HCT116 (cell line): ENCODE data around the gene PRDM11. TPM values are rescaled to one million over a fixed set of nuclear protein-coding genes. Genes with fewer than 3 reads are reported as not detected.

ENCODE experiments used
- ATAC-seq: fragments of 200-7000 bp; cut with Tn5 transposase; 2 replicates; pipeline ENCODE4 v1.9.1; 2020; ENCODE audit warnings: mild to moderate bottlenecking, moderate library complexity
- BruUV-seq: library from RNA; stranded (reverse); fragments of 400-500 nt; replicated peaks from 2 replicates; lab custom pipeline; 2021; lab: Mats Ljungman, UMichigan
- CTCF ChIA-PET: fragments of 300-600 bp; sonication (Branson Sonifier 250); formaldehyde crosslinking; loops from one replicate; lab custom pipeline; 2021; ENCODE audit warnings: antibody characterized with exemption; lab: Charles Lee
- POLR2A ChIA-PET: fragments of 300-600, 350-600 bp; sonication (Branson Sonifier 250); formaldehyde crosslinking; loops from one replicate; lab custom pipeline; 2021; ENCODE audit warnings: antibody characterized with exemption; lab: Charles Lee
- RAD21 ChIA-PET, 2 experiments: fragments of 300-600 bp; sonication (Branson Sonifier 250); formaldehyde crosslinking; loops; one replicate each; lab custom pipeline; 2023; ENCODE audit warnings: low total read pairs in 2 of 2; ENCODE audit not compliant: uncharacterized antibody in 2 of 2, unreplicated experiment in 2 of 2, low non-redundant PET in 1 of 2; lab: Charles Lee
- DNase-seq: peaks from one replicate; pipeline ENCODE4 v3.0.0-alpha.2; 2010; ENCODE audit warnings: low read depth, low spot score
- H2AFZ ChIP-seq: fragments of 200-600 bp; shearing (Covaris generic), sonication (generic); 2 replicates; pipeline ENCODE4 v1.6.1; 2017; ENCODE audit warnings: low read depth, mixed run types, mixed read lengths, antibody characterized with exemption, low read length; ENCODE audit not compliant: poor library complexity, severe bottlenecking
- H3K27ac ChIP-seq: 2 replicates; pipeline ENCODE4 v1.5.1; 2012; ENCODE audit warnings: low read depth, low read length
- H3K27me3 ChIP-seq: fragments of 200-600 bp; sonication (generic); 2 replicates; pipeline ENCODE4 v1.6.1; 2016; ENCODE audit warnings: mixed run types, low read length, mixed read lengths; ENCODE audit not compliant: insufficient read depth
- H3K36me3 ChIP-seq, 2 experiments: fragments of 200-500 bp in 1 of 2; fragments of 200-600 bp in 1 of 2; sonication (Bioruptor generic) in 1 of 2; sonication (generic) in 1 of 2; 2 replicates each; pipeline versions ENCODE4 v1.5.1 to v1.6.1; 2014 to 2016; ENCODE audit warnings: low read length in 2 of 2, inconsistent platforms in 1 of 2, mixed read lengths in 1 of 2, mixed run types in 1 of 2; ENCODE audit not compliant: insufficient read depth in 2 of 2, control insufficient read depth in 1 of 2
- H3K4me1 ChIP-seq, 2 experiments: fragments of 200-600 bp in 1 of 2; sonication (generic) in 1 of 2; 2 replicates each; pipeline versions ENCODE4 v1.5.1 to v1.6.1; 2012 to 2017; ENCODE audit warnings: low read length in 2 of 2, inconsistent platforms in 1 of 2, mild to moderate bottlenecking in 1 of 2, mixed read lengths in 1 of 2, mixed run types in 1 of 2, moderate library complexity in 1 of 2; ENCODE audit not compliant: insufficient read depth in 2 of 2, control insufficient read depth in 1 of 2
- H3K4me2 ChIP-seq: fragments of 200-600 bp; sonication (generic); 2 replicates; pipeline ENCODE4 v1.6.1; 2017; ENCODE audit warnings: mixed run types, low read length, mixed read lengths
- H3K4me3 ChIP-seq, 2 experiments: fragments of 200-600 bp in 1 of 2; sonication (generic) in 1 of 2; replicated peaks in 1 of 2; 2 replicates each; pipeline ENCODE4 v1.5.1; 2011 to 2016; ENCODE audit warnings: low read length in 2 of 2, control low read depth in 1 of 2, low read depth in 1 of 2, mild to moderate bottlenecking in 1 of 2, mixed read lengths in 1 of 2, mixed run types in 1 of 2
- H3K79me2 ChIP-seq: fragments of 200-600 bp; sonication (generic); 2 replicates; pipeline ENCODE4 v1.6.1; 2017; ENCODE audit warnings: mild to moderate bottlenecking, mixed run types, low read length, moderate library complexity, mixed read lengths; ENCODE audit not compliant: insufficient read depth
- H3K9ac ChIP-seq: fragments of 200-600 bp; sonication (generic); 2 replicates; pipeline ENCODE4 v1.6.1; 2016; ENCODE audit warnings: low read length, mixed read lengths
- H3K9me2 ChIP-seq: fragments of 200-600 bp; sonication (generic), shearing (Covaris generic); 2 replicates; pipeline ENCODE4 v1.6.1; 2017; ENCODE audit warnings: mixed run types, mild to moderate bottlenecking, moderate library complexity; ENCODE audit not compliant: insufficient read depth
- H3K9me3 ChIP-seq, 2 experiments: fragments of 200-500 bp in 1 of 2; fragments of 200-600 bp in 1 of 2; sonication (Bioruptor generic) in 1 of 2; sonication (generic) in 1 of 2; 2 replicates each; pipeline ENCODE4 v1.6.1; 2014 to 2017; ENCODE audit warnings: low read length in 2 of 2, mixed read lengths in 2 of 2, inconsistent platforms in 1 of 2, low read depth in 1 of 2, mild to moderate bottlenecking in 1 of 2, mixed run types in 1 of 2, moderate library complexity in 1 of 2; ENCODE audit not compliant: control insufficient read depth in 1 of 2, insufficient read depth in 1 of 2
- H4K20me1 ChIP-seq: fragments of 200-600 bp; sonication (generic), shearing (Covaris generic); 2 replicates; pipeline ENCODE4 v1.6.1; 2017; ENCODE audit warnings: mixed run types, mild to moderate bottlenecking, moderate library complexity; ENCODE audit not compliant: insufficient read depth
- CBX3 ChIP-seq: IDR thresholded peaks from 2 replicates; pipeline ENCODE4 v1.6.1; 2012; ENCODE audit warnings: low read depth
- ELF1 ChIP-seq: IDR thresholded peaks from 2 replicates; pipeline ENCODE4 v1.6.1; 2012; ENCODE audit warnings: low read depth, borderline replicate concordance
- FOSL1 ChIP-seq: IDR thresholded peaks from 2 replicates; pipeline ENCODE4 v1.6.1; 2012; ENCODE audit warnings: low read depth
- JUND ChIP-seq: IDR thresholded peaks from 2 replicates; pipeline ENCODE4 v1.6.1; 2012
- MAX ChIP-seq: IDR thresholded peaks from 2 replicates; pipeline ENCODE4 v1.6.1; 2012
- POLR2AphosphoS5 ChIP-seq: IDR thresholded peaks from 2 replicates; pipeline ENCODE4 v1.6.1; 2011; ENCODE audit warnings: mild to moderate bottlenecking, low read depth, low read length, moderate library complexity
- RAD21 ChIP-seq: IDR thresholded peaks from 2 replicates; pipeline ENCODE4 v1.6.1; 2012; ENCODE audit warnings: low read depth, mild to moderate bottlenecking
- REST ChIP-seq: IDR thresholded peaks from 2 replicates; pipeline ENCODE4 v1.6.1; 2012; ENCODE audit warnings: low read depth
- SP1 ChIP-seq: IDR thresholded peaks from 2 replicates; pipeline ENCODE4 v1.6.1; 2012; ENCODE audit warnings: low read depth
- SRF ChIP-seq: IDR thresholded peaks from 2 replicates; pipeline ENCODE4 v1.6.1; 2012; ENCODE audit warnings: low read depth
- YY1 ChIP-seq: IDR thresholded peaks from 2 replicates; pipeline ENCODE4 v1.6.1; 2011; ENCODE audit warnings: low read length, low read depth, moderate library complexity, mild to moderate bottlenecking; ENCODE audit not compliant: insufficient replicate concordance; ENCODE audit errors: extremely low read depth
- ZBTB33 ChIP-seq: IDR thresholded peaks from 2 replicates; pipeline ENCODE4 v1.6.1; 2011; ENCODE audit warnings: mild to moderate bottlenecking, low read length, moderate library complexity; ENCODE audit not compliant: insufficient replicate concordance; ENCODE audit errors: extremely low read depth
- ZFX ChIP-seq: fragments of 450-650 bp; IDR thresholded peaks from 2 replicates; pipeline ENCODE4 v1.6.1; 2017
- ZNF274 ChIP-seq: fragments of 200-500 bp; sonication (Bioruptor generic); IDR thresholded peaks from 2 replicates; pipeline ENCODE4 v1.6.1; 2014; ENCODE audit warnings: mild to moderate bottlenecking, low read depth, low read length, inconsistent platforms
- intact Hi-C: fragments of 100-400 bp; cut with micrococcal nuclease; formaldehyde crosslinking; loops from 2 replicates; pipeline ENCODE4 v1.10.0; 2022
- total RNA-seq: library from RNA; stranded (reverse); gene quantifications from one replicate; pipeline ENCODE4 v1.2.1, GENCODE V29; 2021; ENCODE audit not compliant: unreplicated experiment
- TF ChIP-seq, protein P1 (sequence below): IDR thresholded peaks from 2 replicates; pipeline ENCODE4 v1.6.1; 2012

The PRDM11 gene
- total RNA-seq, 1 experiment from 2014 or later: 9.3 TPM

DNA sequence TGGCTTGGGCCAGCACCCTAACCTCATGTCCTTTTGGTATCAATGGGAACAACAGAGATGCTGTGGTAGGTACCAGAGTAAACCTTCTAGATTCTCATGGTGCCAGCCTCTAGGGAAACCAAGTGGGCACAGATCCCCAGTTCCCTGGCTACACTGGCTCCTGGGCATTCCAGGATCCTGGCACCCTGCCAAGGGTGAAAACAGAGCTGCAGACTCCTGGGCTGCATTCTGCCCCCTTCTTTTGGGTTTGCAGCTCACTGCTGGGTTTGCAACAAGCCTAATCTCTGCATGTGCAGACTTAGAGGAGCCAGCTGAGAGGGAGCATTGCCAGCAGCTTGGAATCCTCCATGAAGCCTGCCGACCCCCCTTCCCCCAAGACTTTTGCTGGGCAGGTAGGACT is 30.6 kb downstream of the PRDM11 start:
- no TSS peak for BruUV-seq
- no peaks in the 10 kb centered on the region for H3K9me2 ChIP-seq
- intact Hi-C loops: no loop called here
- no peak for TF ChIP-seq FOSL1
- no peak for TF ChIP-seq POLR2AphosphoS5
- TF ChIP-seq RAD21: no peak
- TF ChIP-seq ZNF274: no peak
- TF ChIP-seq ZFX: no peak
- TF ChIP-seq, protein P1, sequence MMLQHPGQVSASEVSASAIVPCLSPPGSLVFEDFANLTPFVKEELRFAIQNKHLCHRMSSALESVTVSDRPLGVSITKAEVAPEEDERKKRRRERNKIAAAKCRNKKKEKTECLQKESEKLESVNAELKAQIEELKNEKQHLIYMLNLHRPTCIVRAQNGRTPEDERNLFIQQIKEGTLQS: no peak
- TF ChIP-seq SRF: no peak
- no peak for TF ChIP-seq YY1
- no peak for TF ChIP-seq ELF1
- no peak for TF ChIP-seq JUND
- no peak for TF ChIP-seq MAX
- TF ChIP-seq SP1: no peak
- no peak for TF ChIP-seq ZBTB33
- no peak for TF ChIP-seq CBX3
- no peak for TF ChIP-seq REST
- TF ChIP-seq, all 23 proteins: peak for 0
- peaks cover 42 to 49% of the 10 kb centered on the region in 2 experiments for H3K4me1 ChIP-seq
- no peak overlapping the region for H3K4me2 ChIP-seq
- H3K9ac ChIP-seq: no peak overlapping the region
- H3K27ac ChIP-seq: no peak overlapping the region
- H2AFZ ChIP-seq: no peak overlapping the region
- no peaks in the 10 kb centered on the region for H3K79me2 ChIP-seq
- RAD21 ChIA-PET: no interaction called here
- H3K27me3 ChIP-seq: no peaks in the 10 kb centered on the region
- H3K4me3 ChIP-seq: no peak overlapping the region
- H3K36me3 ChIP-seq: no peaks in the 10 kb centered on the region
- DNase-seq: no peak
- CTCF ChIA-PET: no interaction called here
- ATAC-seq: no peak
- POLR2A ChIA-PET: no interaction called here
- no peaks in the 10 kb centered on the region for H4K20me1 ChIP-seq
- no peaks in the 10 kb centered on the region for H3K9me3 ChIP-seq
